ENCODE data around the gene CD2AP. TPM values are rescaled to one million over a fixed set of nuclear protein-coding genes. Genes with fewer than 3 reads are reported as not detected.
"Not testable (repeated sequence)": the region's sequence is repeated elsewhere in the genome, so short reads cannot be mapped to it uniquely, and the experiment has no call there.

CD2AP gene
- total and polyA plus RNA-seq, 2 experiments from 2014 or later: 9.8 to 19.2 TPM

DNA sequence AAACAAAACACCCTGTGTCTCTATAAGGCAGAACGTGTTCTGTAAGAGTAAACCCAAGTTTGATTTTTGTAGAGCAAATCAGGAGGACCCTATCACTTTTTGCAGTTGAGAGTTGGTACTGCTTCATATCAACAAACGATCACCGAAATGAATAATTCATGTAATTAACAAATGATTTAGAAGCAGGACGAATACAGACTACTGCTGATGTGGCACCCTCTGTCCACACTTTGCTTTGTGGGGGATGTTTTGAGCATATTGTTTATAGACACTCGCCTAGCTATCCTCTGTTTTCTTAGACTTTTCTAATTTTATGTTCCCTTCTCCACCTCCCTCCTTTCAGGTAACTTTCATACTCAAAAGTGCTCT is 1.5 kb downstream of the CD2AP start:
- Histone ChIP-seq H3K27me3 (no peaks in the 10 kb centered on the region), H3K4me1 (ENCODE audit: low read depth) (peaks cover 14% of the 10 kb centered on the region), H3K36me3 (no peaks in the 10 kb centered on the region), H3K4me3 (peak overlapping the region; percentile 53), H3K9me3 (ENCODE audit: low read depth) (no peaks in the 10 kb centered on the region), H3K27ac (peak overlapping the region; percentile 90)
- TF ChIP-seq CTCF (IDR thresholded peaks at IDR 0.05; ENCODE audit: low read depth, low read length): no peak
- peak in 1 of 2 donors; percentile 21 for DNase-seq (ENCODE audit: low read depth in 1 of 2, low spot score in 1 of 2)

DNA sequence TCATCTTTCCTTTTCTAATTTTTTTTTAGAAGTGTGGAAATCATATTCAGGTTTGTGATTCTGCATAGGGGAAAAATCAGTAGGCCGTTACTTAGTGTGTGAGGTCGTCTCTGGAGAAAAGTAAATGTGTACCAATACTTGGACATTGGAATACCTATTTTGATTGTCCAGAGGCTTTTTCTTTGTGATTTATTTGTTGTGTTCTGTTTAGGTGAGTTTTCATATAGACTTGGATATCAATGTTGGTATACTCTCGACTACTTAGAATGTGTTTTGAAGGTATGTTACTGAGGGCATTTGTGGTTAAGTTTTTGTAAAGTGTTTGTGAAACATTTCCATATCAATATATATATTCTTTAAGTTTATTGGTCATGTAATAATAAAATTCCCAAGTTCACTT is 2.3 kb downstream of the CD2AP start:
- H3K36me3 ChIP-seq: no peaks in the 10 kb centered on the region
- H3K4me1 ChIP-seq (ENCODE audit: low read depth): peaks cover 18% of the 10 kb centered on the region
- H3K4me3 ChIP-seq: peak overlapping the region; percentile 53
- TF ChIP-seq CTCF (IDR thresholded peaks at IDR 0.05; ENCODE audit: low read depth, low read length): no peak
- H3K27me3 ChIP-seq: no peaks in the 10 kb centered on the region
- H3K9me3 ChIP-seq (ENCODE audit: low read depth): no peaks in the 10 kb centered on the region
- no peak for DNase-seq (ENCODE audit: low read depth in 1 of 2, low spot score in 1 of 2)
- H3K27ac ChIP-seq: peak overlapping the region; percentile 90

DNA sequence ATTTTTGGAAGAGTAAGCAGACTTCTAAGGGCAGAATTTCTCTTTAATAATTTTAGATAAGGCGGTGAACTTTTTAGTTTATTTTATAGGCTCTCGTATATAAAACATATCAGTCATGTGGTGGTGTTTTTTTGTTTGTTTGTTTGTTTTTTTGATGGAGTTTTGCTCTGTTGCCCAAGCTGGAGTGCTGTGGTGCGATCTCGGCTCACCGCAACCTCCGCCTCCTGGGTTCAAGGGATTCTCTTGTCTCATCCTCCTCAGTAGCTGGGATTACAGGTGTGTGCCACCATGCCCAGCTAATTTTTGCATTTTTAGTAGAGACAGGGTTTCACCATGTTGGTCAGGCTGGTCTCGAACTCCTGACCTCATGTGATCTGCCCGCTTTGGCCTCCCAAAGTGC is 3.6 kb downstream of the CD2AP start:
- not testable (repeated sequence) for H3K27me3 ChIP-seq; H3K9me3 ChIP-seq (ENCODE audit: low read depth); H3K27ac ChIP-seq; H3K36me3 ChIP-seq; H3K4me3 ChIP-seq; DNase-seq (ENCODE audit: low read depth in 1 of 2, low spot score in 1 of 2)
- H3K4me1 ChIP-seq (ENCODE audit: low read depth): peaks cover 20% of the 10 kb centered on the region

GRCh38 chr6:47481806-47482205 is 4.2 kb downstream of the CD2AP start:
- Histone ChIP-seq H3K4me1 (ENCODE audit: low read depth) (peaks cover 20% of the 10 kb centered on the region), H3K27ac (no peak overlapping the region), H3K27me3 (no peaks in the 10 kb centered on the region), H3K4me3 (no peak overlapping the region), H3K9me3 (ENCODE audit: low read depth) (no peaks in the 10 kb centered on the region), H3K36me3 (no peaks in the 10 kb centered on the region)
- no peak for TF ChIP-seq CTCF (IDR thresholded peaks at IDR 0.05; ENCODE audit: low read depth, low read length)
- DNase-seq (ENCODE audit: low read depth in 1 of 2, low spot score in 1 of 2): no peak

DNA sequence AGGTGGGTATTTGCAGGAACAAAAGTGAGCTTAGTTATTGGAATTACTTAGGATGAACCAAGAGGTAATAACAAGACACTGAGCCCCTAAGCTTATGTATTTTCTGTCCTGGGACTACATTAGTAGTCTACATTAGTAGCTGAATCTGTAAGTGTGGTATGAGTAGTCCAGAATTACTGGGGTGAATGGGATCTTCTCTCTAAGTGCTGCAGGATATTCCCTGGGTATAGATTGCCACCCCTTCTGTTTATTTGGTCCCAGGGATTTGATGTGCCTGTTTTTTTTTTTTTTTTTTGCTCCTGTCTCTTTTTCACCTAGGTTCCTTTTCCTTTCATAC is 5.9 kb downstream of the CD2AP start:
- peak overlapping the region; percentile 35 for H3K27ac ChIP-seq
- TF ChIP-seq CTCF (IDR thresholded peaks at IDR 0.05; ENCODE audit: low read depth, low read length): no peak
- peaks cover 20% of the 10 kb centered on the region for H3K4me1 ChIP-seq (ENCODE audit: low read depth)
- H3K9me3 ChIP-seq (ENCODE audit: low read depth): no peaks in the 10 kb centered on the region
- no peak overlapping the region for H3K4me3 ChIP-seq
- DNase-seq (ENCODE audit: low read depth in 1 of 2, low spot score in 1 of 2): no peak
- no peaks in the 10 kb centered on the region for H3K36me3 ChIP-seq
- no peaks in the 10 kb centered on the region for H3K27me3 ChIP-seq

DNA sequence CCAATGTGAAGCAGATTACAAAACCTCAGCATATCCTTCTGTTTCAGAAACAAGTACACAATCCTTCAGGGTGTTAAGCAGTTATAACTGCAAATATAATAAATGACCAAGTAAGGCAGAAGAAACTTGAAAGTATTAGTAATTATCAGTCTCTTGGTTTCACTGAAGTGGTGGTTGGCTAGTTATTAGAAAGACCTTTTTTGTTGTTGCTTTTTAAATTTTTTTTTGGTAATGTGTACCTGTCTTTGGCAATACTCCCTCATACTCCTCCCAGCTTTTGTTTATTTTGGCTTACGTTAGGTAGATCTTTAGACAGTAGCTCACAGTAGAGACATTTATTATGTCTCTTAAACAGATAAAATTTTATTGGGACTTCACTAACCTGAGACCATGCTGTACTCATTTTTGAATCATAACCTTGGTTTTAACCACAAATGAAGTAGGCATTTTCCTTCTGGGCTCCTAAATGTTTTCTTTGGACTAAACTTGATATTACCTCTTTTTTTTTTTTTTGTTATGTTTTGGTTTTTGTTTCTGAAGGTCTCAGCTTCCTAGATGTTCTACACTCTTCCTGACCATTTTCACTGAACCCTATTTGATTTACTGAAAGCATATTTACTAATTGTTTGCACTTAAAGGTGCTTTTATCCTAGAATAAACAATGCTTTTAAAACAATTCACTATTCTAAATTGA is 6.4 kb downstream of the CD2AP start:
- Histone ChIP-seq H3K4me1 (ENCODE audit: low read depth) (peaks cover 20% of the 10 kb centered on the region), H3K4me3 (no peak overlapping the region), H3K36me3 (no peaks in the 10 kb centered on the region), H3K9me3 (ENCODE audit: low read depth) (no peaks in the 10 kb centered on the region), H3K27ac (no peak overlapping the region), H3K27me3 (no peaks in the 10 kb centered on the region)
- no peak for DNase-seq (ENCODE audit: low read depth in 1 of 2, low spot score in 1 of 2)
- TF ChIP-seq CTCF (IDR thresholded peaks at IDR 0.05; ENCODE audit: low read depth, low read length): no peak

Measured in cardiac muscle cell (in vitro differentiated cells and primary cell).